Measurements from ENCODE around the gene SPRR3. TPM values are rescaled to one million over a fixed set of nuclear protein-coding genes. Genes with fewer than 3 reads are reported as not detected.

SPRR3 gene
- total RNA-seq, 3 donors from 2014 or later (not counting 1 experiment from before 2014, with no cell fraction given): not detected

- Histone ChIP-seq H3K9me3 (ENCODE audit: control insufficient read depth, insufficient read depth, low read length) (no peaks in the 10 kb centered on the region), H3K27me3 (ENCODE audit: control insufficient read depth, insufficient read depth, low read length) (no peaks in the 10 kb centered on the region), H3K4me1 (ENCODE audit: control insufficient read depth, insufficient read depth, low read length) (no peaks in the 10 kb centered on the region), H3K36me3 (ENCODE audit: control insufficient read depth, insufficient read depth, low read length) (no peaks in the 10 kb centered on the region), H3K4me3 (ENCODE audit: low read length) (no peak overlapping the region), H3K27ac (ENCODE audit: low read length) (no peak overlapping the region)
- Mint-ChIP-seq H3K9me3 (no peaks in the 10 kb centered on the region), H3K27me3 (ENCODE audit: low read depth in 2 of 2) (peaks cover 15 to 34% of the 10 kb centered on the region in 2 donors), H3K4me1 (no peaks in the 10 kb centered on the region), H3K36me3 (no peaks in the 10 kb centered on the region), H3K4me3 (no peak overlapping the region), H3K27ac (no peak overlapping the region)
- no peak for ATAC-seq
- 80% methylated on average over 6 of the region's 6 CpGs for WGBS (ENCODE audit: insufficient coverage)
- no peak for DNase-seq
- intact Hi-C loops (cut with micrococcal nuclease): no loop called here
- TF ChIP-seq CTCF (IDR thresholded peaks at IDR 0.05): no peak
Observed at GRCh38 chr1:152981146-152981871, 20.2 kb upstream of the SPRR3 start.

GRCh38 chr1:152982076-152982475 lies 19.5 kb upstream of the SPRR3 start:
- H3K4me3 ChIP-seq (ENCODE audit: low read length): no peak overlapping the region
- no peaks in the 10 kb centered on the region for H3K4me1 Mint-ChIP-seq
- H3K4me1 ChIP-seq (ENCODE audit: control insufficient read depth, insufficient read depth, low read length): no peaks in the 10 kb centered on the region
- no peak for TF ChIP-seq CTCF (IDR thresholded peaks at IDR 0.05)
- WGBS (ENCODE audit: insufficient coverage): 84% methylated on average over 4 of the region's 4 CpGs
- ATAC-seq (no peak), DNase-seq (no peak)
- no peaks in the 10 kb centered on the region for H3K36me3 ChIP-seq (ENCODE audit: control insufficient read depth, insufficient read depth, low read length)
- intact Hi-C loops (cut with micrococcal nuclease): no loop called here
- no peaks in the 10 kb centered on the region for H3K9me3 Mint-ChIP-seq
- no peaks in the 10 kb centered on the region for H3K9me3 ChIP-seq (ENCODE audit: control insufficient read depth, insufficient read depth, low read length)
- no peak overlapping the region for H3K27ac ChIP-seq (ENCODE audit: low read length)
- H3K27ac Mint-ChIP-seq: no peak overlapping the region
- no peak overlapping the region for H3K4me3 Mint-ChIP-seq
- peaks cover 19 to 34% of the 10 kb centered on the region in 2 donors for H3K27me3 Mint-ChIP-seq (ENCODE audit: low read depth in 2 of 2)
- H3K27me3 ChIP-seq (ENCODE audit: control insufficient read depth, insufficient read depth, low read length): no peaks in the 10 kb centered on the region
- H3K36me3 Mint-ChIP-seq: no peaks in the 10 kb centered on the region

- no peak for TF ChIP-seq CTCF (IDR thresholded peaks at IDR 0.05)
- Histone ChIP-seq H3K4me3 (ENCODE audit: low read length) (no peak overlapping the region), H3K9me3 (ENCODE audit: control insufficient read depth, insufficient read depth, low read length) (no peaks in the 10 kb centered on the region), H3K4me1 (ENCODE audit: control insufficient read depth, insufficient read depth, low read length) (no peaks in the 10 kb centered on the region), H3K36me3 (ENCODE audit: control insufficient read depth, insufficient read depth, low read length) (no peaks in the 10 kb centered on the region), H3K27me3 (ENCODE audit: control insufficient read depth, insufficient read depth, low read length) (no peaks in the 10 kb centered on the region), H3K27ac (ENCODE audit: low read length) (no peak overlapping the region)
- no peak for DNase-seq
- no peaks in the 10 kb centered on the region for H3K36me3 Mint-ChIP-seq
- no peaks in the 10 kb centered on the region for H3K4me1 Mint-ChIP-seq
- no peak overlapping the region for H3K27ac Mint-ChIP-seq
- H3K9me3 Mint-ChIP-seq: no peaks in the 10 kb centered on the region
- no peak overlapping the region for H3K4me3 Mint-ChIP-seq
- intact Hi-C loops (cut with micrococcal nuclease): no loop called here
- H3K27me3 Mint-ChIP-seq (ENCODE audit: low read depth in 2 of 2): peaks cover 23 to 38% of the 10 kb centered on the region in 2 donors
- ATAC-seq: no peak
Observed at GRCh38 chr1:152983234-152983633, 18.3 kb upstream of the SPRR3 start.

GRCh38 chr1:152983743-152984142 lies 17.8 kb upstream of the SPRR3 start, which contains the start of gene SPRR1A:
Gene SPRR1A, plus strand, starts transcription at chr1:152984081. Its CDS starts 1,150 bp downstream, at chr1:152985231.
- ATAC-seq (no peak), DNase-seq (no peak)
- peaks cover 24 to 43% of the 10 kb centered on the region in 2 donors for H3K27me3 Mint-ChIP-seq (ENCODE audit: low read depth in 2 of 2)
- H3K4me1 ChIP-seq (ENCODE audit: control insufficient read depth, insufficient read depth, low read length): no peaks in the 10 kb centered on the region
- 91% methylated on average over 2 of the region's 3 CpGs for WGBS (ENCODE audit: insufficient coverage)
- H3K27ac Mint-ChIP-seq: no peak within 1 kb of the TSS
- no peak for TF ChIP-seq CTCF (IDR thresholded peaks at IDR 0.05)
- H3K27me3 ChIP-seq (ENCODE audit: control insufficient read depth, insufficient read depth, low read length): no peaks in the 10 kb centered on the region
- H3K4me1 Mint-ChIP-seq: no peaks in the 10 kb centered on the region
- H3K36me3 ChIP-seq (ENCODE audit: control insufficient read depth, insufficient read depth, low read length): no peaks in the 10 kb centered on the region
- no peaks in the 10 kb centered on the region for H3K9me3 Mint-ChIP-seq
- intact Hi-C loops (cut with micrococcal nuclease): no loop called here
- H3K9me3 ChIP-seq (ENCODE audit: control insufficient read depth, insufficient read depth, low read length): no peaks in the 10 kb centered on the region
- no peaks in the 10 kb centered on the region for H3K36me3 Mint-ChIP-seq
- H3K4me3 ChIP-seq (ENCODE audit: low read length): no peak within 1 kb of the TSS
- no peak within 1 kb of the TSS for H3K27ac ChIP-seq (ENCODE audit: low read length)
- no peak within 1 kb of the TSS for H3K4me3 Mint-ChIP-seq

Measured in natural killer cell (primary cell).